GM11168 (cell line): ENCODE measurements around the gene NFATC4.
"Not testable (repeated sequence)": the region's sequence is repeated elsewhere in the genome, so short reads cannot be mapped to it uniquely, and the experiment has no call there.

ENCODE experiments used
- in situ Hi-C: fragments of 300-500 bp; cut with MboI; formaldehyde crosslinking; loops from one replicate; pipeline ENCODE4 v1.12.0; 2022; ENCODE audit warnings: low sequenced_read_pairs; ENCODE audit not compliant: unreplicated experiment

NFATC4 gene

DNA sequence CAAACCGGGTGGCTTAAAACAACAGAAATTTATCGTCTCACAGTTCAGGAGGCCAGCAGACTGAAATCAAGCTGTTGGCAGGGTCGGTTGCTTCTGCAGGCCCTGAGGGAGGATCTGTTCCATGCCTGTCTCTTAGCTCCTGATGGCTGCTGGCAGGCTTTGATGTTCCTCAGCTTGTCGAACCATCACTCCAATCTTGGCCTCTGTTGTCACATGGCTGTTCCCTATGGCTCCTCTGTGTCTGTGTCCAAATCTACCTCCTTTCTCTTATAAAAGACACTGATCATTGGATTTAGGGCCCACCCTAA, 14.0 kb downstream of the NFATC4 start:
- in situ Hi-C loops: no loop called here

DNA sequence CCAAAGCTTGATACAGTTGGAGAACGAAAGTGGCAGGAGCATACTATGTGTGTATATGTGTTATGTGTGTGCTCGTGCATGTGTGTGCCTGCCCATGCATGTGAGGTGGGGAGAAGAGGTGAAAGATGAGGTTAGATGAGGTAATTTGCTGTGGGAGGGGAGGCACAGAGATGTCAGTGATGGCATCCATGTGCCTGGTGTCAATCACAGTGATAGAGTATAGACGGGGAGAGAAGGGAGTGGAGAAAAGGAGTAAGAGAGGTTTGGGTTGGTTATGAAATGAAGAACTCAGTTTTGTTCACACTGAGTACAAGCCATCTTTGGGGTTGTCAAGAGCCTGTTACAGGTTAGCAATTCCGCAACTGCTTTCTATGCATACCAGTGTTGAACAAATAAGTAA, 16.2 kb downstream of the NFATC4 start:
- in situ Hi-C loops: no loop called here

DNA sequence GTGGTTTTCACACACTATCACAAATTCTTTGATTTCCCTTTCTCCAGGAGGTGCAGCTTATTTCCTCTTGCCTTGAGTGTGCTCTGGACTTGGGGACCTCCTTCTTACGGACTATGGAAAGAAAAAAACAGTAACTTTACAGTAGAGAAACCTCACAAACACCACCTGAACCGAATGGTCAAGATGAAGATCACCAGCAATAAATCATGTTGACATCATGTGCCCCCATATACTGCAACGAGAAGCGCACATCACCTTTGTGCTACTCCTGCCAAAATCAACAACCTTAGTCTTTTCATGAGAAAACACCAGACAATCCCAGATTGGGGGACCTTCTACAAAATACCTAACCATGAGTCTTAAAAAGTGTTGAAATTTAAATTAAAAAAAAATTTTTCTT, 17.5 kb downstream of the NFATC4 start:
- in situ Hi-C loops: no loop called here

DNA sequence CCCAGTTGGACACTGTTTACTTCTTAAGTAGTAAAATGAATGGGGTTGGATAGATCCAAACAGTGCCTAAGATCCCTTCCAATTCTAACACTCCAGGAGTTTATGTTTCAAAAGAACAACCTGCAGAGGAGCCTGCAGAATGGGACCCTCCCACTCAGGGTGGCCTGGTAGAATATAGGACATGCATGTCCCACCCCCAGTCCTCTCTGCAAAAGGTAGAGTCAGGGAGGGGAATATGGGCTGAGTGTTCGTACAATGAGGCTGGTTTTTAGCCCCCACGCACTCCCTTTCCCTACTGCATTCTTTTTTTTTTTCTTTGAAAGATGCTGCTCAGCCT, 19.0 kb downstream of the NFATC4 start:
- in situ Hi-C loops: no loop called here

DNA sequence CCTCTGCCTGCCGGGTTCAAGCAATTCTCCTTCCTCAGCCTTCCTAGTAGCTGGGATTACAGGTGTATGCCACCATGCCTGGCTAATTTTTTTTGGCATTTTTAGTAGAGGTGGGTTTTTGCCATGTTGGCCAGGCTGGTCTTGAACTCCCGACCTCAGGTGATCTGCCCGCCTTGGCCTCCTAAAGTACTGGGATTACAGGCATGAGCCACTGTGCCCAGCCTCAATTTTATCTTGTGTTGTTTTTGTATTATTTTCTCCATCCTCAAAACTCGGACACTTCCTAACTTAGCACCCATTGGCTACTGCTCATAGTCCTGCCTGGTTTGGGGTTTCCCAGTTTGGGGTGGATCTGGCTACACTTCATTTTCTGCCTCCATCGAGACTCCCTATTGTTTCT, 19.6 kb downstream of the NFATC4 start:
- in situ Hi-C loops: not testable (repeated sequence)

- in situ Hi-C loops: no loop called here
These were observed 20.6 kb downstream of the NFATC4 start for GRCh38 chr14:24388474-24389179.

DNA sequence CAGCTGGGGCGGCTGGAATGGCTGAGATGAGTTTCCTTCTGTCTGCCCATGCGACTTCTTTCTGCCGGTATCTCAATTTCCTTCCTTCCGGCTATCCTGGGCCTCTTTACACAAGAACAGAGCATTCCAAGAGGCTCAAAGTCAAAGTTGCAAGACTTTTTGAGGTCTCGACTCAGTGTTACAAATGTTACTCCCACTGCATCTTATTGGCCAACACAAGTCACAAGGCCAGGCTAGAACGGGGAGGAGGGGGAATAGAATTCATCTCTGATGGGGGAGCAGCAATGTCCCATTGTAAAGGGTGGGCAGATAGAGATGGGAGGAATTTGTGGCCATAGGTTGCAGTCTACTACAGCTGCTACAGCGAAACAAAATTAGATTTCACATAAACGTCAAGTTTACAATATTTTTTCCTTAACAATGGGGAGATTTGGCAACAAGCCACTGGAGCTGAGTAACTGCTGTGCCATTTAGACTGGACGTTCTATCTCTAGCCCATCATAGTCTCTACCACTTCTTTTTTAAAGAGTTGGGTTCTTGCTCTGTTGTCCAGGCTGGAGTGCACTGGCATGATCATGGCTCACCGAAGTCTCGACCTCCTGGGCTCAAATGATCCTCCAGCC, 21.4 kb downstream of the NFATC4 start:
- in situ Hi-C loops: no loop called here

DNA sequence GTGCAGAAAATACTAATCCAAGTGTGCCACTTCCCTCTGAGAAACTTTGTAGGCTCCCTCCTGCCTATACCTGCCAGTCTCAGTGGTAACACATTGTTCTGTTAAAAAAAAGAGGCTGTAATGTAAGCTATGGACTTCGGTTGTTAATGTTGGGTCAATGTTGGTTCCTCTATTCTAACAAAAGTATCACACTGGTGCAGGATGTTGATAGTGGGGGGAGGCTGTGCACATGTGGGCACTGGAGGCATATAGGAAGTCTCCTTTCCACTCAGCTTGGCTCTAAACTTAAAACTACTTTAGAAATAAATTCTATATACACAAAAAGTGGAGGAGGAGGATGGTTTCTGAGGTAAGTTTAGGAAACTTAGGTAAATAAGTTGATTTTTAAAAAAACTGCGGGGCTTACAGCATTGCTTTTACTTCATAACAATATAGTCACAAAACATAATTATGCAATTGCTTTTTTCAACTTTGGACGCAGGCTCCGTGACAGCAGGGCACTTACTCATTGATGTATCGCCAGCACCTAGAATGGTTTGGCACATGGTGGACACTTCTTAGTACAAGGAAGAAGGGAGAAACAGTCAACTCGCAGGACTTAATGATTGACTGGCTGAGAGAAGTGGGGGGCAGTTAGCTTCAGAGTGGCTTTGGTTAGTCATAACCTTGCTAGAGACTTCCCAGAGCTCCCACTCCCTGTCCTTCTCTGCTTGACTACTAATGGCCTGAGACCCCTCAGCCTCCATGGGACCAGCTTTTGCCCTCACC, 22.9 kb downstream of the NFATC4 start:
- in situ Hi-C loops: no loop called here

GRCh38 chr14:24392325-24393091, 24.5 kb downstream of the NFATC4 start:
- in situ Hi-C loops: no loop called here

DNA sequence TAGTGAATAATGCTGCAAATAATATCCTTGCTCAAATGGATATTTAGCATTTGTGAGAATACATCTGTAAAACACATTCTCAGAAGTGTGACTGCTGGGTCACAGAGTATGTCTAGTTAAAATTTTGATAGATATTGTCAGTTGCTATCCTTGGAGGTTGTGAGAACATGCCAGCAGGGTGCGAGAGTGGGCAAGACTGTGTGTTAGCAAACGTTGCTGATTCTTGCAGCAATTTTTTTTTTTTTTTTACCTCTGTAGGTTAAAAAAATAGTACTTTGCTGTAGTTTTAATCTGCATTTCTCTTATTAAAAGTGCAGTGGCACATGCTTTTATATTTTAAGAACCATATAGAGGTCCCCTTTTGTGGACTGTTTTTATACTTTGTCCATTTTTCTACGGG, 26.3 kb downstream of the NFATC4 start:
- in situ Hi-C loops: no loop called here

DNA sequence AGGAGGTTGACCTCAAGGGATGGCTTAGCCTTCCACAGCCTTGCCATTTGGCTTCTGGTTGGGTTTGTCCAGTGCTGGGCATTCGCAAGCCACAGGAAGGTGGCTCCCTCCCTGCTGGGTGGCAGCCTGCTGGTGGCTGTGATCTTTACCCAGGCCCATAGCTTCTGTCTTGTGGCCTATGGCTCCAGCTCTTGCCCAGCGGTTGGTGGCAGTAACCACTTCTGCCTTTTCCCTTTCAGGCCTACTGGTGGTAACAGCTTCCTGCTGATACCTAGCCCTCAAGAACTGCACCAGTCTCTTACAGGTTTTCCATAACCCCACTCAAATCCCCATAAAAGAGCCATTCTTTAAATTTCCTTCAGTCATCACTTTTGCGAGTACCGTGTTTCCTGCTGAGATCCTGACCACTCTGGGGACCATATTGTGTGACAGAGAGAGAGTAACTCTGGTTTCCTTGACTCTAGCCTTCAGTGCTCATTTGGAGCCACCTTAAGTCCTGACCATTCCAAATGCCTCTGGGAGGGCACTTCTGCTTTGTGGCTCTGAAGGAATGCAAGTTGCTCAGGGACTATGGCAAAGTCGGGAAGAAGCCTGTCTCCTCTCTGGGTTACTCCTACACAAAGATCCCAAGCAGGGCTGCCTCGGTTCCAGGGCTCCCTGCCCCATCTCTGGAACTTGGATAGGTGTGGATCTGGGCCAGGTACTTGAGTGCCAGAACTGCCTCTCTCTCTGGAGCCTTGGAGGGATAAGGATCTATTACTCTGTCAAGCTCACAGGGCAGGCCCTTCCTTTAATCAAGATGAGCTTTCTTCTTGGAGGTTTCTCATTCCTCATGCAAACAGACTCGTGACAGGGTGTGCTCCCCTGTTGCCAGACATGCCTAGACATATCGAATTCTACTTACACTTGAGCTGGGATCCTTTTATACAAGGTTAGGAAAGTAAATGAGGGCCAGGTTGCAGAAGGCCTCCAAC, 27.9 kb downstream of the NFATC4 start:
- in situ Hi-C loops: no loop called here

DNA sequence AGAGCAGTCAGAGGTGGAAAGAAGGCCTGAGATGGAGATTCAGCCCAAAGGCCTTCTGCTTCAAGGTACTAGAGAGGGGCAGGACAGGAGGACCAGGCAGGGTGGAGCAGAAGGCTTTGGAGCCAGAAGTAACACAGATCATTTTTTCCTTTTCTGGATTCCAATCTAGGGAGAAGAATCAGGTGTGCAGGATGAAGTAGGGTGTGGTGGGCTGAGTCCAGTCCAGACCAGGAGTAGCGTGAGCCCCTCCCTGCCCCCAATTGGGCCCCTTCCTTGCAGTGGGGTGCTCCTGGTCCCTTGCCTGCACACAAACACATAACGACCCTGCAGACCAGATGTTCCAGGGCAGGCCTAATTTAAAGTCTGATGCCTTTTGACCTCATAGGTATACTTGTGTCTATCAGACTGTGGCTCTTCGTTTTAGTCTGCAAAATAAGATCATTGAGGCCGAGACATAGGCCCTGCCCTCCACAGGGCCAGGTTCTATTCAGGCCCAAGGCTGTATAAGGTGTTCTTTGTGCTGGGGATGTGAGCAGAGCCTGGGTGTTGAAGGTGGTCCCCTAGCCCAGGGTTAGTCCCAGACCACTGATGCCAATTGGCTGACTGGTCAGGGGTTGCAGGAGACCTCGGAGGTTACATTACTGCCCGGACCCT, 29.8 kb downstream of the NFATC4 start:
- in situ Hi-C loops: no loop called here

DNA sequence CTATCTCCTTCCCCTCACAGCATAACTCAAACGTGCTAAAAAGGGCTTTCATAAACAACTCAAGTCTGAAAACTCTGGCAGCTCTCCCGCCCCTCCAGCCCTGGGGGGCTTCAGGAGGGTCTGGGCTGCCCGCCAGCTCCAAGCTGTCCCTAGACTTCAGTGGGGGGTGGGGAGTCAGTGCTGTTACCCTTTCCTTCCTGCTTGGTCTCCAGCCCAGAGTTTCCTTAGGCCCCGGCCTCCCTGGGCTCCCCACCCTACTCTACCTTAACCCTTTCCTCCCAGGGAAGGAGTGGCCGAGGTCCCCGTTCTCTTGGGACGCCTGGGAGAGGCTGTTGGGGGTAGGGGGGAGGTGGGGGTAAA, 30.3 kb downstream of the NFATC4 start:
- in situ Hi-C loops: no loop called here

DNA sequence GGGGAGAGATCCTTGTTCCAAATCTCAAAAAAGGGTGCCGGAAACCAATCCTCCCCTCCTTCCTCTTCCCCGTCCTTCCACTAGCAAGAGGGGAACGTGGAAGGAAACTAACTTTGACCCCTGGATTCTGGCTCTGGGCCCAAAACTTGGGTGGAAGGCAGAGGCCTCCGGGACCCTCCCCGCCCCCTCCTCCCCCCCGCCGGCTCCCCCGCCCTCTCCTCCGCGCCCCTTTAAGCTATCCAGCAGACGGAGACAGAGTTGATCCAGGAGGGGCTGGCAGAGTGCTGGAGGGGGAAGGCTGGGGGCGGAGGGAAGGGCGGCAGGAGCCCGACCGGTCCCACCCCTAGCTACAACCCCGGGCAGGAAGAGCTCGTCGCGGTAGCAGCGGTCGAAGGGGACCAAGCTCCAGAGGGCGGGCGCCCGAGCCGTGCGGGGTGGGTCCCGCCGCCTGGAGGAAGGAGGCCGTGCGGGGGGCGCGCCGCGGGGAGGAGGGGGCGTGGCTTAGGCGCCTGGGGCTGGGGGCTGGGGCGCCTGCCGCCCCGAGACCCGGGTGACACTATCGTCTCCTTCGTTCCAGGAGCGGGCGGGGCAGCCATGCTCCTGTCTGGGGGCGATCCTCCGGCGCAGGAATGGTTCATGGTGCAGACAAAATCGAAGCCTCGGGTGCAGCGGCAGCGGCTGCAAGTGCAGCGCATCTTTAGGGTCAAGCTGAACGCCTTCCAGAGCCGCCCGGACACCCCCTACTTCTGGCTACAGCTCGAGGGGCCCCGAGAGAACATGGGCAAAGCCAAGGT, 30.9 kb downstream of the NFATC4 start, which contains the start of gene NYNRIN:
Gene NYNRIN, plus strand, starts transcription at position 351 of the 794 bp plus-strand sequence. Its CDS starts 244 bp downstream, at position 595.
- in situ Hi-C loops: no loop called here

- in situ Hi-C loops: no loop called here
These were observed 31.5 kb downstream of the NFATC4 start for GRCh38 chr14:24399447-24399822.

DNA sequence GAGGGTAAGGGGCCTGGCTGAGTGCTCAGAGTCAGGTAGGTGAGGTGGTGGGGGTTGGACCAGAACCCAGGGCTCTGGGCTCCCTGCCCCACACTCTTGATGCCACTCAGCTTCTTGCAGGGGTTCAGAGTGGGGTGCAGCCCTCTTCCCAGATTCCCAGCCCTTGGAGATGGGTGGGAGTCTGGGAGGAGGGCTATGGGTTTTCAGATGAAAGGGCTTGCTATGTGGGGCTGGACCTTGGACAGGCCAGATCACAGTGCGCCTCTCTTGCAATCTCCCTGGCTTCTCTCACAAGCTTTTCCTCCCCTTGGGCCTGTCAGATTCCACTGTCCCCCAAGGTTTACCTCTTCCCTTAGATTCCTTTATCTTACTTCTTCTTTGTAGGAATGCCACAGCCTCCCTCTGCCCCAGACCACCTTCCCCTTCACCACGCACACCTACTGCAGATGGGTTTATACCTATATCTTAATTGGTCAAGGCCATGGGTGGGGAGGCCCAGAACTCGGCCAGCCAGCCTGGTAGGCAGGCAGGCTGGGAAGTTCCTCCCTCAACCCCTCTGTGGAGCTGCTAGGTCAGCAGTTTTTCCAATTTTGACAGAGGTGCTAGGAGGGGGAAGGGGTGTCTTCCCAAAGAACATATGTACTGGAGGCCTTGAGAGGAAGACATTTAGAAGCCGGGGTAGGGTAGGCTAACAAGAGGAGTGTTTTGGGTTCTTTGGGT, 32.2 kb downstream of the NFATC4 start:
- in situ Hi-C loops: no loop called here

DNA sequence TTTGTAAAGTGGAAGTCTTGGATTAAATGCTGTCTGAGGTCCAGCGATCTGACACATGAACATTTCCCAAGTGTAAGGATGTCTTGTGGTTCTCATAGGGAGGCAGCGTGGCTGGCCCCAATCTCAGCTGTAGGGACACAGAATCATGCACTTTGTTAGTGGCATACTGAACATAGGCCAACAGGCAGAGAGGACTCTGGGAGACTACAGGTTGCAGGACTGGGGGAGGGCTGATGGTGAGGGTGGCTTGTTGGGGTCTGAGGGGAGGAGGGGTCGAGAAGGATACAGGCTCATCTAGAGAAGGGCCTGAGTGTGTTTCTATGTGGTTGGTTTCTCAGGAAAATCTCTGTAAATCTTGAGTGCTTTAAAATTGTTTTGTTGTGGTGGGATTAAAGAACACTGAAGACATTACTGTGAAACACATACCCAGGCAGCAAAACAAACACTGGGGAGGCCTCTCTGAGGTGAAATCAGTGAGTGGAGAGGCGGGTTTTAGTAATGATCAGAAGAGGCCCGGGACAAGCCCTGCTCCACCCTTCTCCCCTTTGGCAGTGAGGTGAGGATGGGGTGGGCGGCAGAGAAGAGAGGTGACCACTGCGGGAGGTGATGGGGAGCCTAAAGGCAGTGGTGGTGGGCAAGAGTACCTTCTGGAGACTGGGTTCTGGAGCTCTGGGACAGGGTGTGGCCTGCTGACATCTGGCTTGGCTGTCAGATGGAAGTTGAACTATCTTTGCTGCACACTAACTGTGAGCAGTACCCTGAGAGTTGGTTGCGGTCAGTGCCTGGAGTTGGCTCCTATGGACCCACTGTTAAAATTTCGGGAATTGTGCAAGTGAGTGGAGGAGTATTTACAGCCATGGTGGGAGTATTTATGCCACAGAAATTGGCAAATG, 34.1 kb downstream of the NFATC4 start:
- in situ Hi-C loops: no loop called here
